Suppressor macrophage treated with lipopolysaccharide for 4 hours (primary cell): ENCODE data around the gene YJEFN3.
A peak's percentile ranks its signal among the peaks of the same experiment; 100 is the strongest.

ENCODE experiments used
- DNase-seq: peaks from one replicate; pipeline ENCODE4 v3.0.0-alpha.2; 2020

The YJEFN3 gene

DNA sequence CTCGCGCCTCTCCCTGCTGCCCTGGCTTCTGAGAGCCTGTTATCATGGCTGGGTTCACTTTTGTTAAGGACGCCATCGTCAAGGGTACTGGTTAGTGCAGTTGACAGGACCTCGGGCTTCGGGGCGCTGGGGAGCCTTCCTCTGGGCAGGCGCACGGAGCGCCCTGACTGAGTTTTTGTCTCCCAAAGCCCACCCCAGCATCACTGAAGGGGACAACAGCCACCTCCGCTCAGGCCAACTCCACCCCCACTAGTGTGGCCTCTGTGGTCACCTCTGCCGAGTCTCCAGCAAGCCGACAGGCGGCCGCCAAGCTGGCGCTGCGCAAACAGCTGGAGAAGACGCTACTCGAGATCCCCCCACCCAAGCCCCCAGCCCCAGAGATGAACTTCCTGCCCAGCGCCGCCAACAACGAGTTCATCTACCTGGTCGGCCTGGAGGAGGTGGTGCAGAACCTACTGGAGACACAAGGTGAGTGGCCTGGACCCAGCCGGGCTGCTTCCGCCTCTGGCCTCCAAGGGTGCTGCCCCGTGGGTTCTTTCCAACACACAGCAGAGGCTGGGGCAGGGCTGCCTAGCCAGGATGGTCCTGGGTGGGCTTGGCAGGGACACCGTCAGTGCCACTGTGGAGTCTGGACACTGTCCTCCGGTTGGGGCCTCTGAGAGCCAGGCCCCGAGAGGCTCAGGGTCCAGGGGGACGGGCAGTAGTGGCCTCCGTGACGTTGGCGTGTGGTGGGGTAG is 30.3 kb upstream of the YJEFN3 start:
- no peak for DNase-seq

DNA sequence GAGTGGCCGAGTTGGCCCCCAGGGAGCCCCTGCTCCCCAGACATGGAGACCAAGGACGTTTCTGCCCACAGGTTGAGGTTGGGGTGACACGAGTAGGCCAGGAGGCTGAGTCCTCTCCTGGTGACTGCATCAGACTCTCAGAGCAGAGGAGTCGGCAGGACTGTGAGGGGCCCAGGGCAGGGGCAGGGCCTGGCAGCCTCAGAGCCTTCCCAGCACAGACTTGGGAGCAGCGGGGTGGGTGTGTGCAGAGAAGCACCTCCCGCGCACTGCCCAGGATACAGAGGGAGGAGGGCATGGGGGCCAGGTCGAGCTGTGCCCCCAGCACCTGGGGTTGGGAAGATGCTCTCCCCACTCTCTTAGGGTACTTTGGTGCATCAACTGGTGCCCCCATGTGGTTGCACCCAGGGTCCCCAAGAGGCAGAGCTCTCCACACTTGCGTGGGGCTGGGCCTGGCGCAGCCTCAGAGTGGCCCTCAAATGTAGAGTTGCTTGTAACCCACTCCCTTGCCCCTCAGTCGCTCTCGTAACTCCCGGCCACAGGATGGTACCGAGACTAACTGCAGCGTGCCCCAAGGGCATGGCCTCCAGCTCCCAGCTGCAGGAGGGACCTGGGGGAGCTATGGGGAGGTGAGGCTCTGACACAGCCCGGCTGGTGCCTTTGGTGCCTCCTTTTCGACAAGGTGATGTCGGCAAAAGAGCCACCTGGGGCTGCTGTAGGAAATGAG is 29.3 kb upstream of the YJEFN3 start:
- no peak for DNase-seq

GRCh38 chr19:19500975-19501644 is 27.6 kb upstream of the YJEFN3 start:
- no peak for DNase-seq

DNA sequence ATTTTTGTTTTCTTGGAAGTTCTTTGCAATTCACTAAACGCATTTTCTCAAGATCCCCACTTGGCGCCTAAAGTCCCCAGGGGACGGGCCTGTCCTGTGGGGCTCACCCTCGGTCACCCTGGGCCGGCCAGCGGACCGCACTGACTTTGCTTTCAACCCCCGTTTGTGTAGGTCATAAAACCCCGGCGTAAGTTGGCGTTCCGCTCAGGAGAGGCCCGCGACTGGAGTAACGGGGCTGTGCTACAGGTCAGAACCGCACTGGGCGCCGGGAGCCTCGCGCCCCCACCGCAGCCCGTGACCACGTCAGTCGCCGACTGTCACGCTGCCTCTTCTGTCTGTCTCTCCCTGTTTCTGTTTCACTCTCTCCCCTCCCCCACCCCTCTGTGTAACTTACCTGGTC is 26.9 kb upstream of the YJEFN3 start:
- DNase-seq, result no peak

GRCh38 chr19:19502281-19502680 is 26.4 kb upstream of the YJEFN3 start:
- DNase-seq, result no peak

DNA sequence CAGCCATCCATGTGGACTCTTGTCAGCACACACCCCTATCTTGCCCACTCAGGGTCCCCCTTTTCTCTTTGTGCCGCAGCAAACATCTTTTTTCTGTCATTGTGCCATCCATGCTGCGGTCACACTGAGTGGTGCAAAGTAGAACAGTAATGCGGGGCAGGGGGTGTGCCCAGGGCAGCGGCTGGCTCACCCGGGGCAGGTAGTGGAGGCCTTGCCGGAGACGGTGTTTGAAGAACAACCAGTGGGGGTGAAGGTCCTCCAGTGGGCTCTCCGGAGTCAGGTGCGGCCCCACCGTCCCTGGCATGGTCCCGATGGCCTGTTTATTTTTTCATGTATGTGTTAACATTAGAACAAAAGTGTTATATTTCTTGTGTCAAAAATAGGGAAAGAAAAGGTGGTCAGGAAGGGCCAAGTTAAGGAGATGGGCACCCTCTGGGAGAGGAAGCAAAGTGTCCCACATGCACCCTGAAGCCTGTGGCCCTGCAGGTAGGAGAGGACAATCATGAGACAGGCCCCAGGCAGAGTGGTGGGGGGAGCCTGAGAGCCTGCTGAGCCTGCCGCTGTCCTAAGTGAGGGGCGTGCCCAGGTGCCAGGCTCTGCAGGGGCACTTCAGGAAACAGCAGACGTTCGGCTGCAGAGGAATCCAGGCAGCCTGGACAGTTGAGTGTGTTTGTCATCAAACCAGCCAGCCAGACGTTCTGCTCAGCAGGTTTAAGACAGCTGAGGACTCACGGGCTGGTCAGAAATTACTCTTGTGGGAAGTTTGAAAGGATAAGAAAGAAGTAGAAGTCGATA is 25.7 kb upstream of the YJEFN3 start:
- DNase-seq, result no peak

DNA sequence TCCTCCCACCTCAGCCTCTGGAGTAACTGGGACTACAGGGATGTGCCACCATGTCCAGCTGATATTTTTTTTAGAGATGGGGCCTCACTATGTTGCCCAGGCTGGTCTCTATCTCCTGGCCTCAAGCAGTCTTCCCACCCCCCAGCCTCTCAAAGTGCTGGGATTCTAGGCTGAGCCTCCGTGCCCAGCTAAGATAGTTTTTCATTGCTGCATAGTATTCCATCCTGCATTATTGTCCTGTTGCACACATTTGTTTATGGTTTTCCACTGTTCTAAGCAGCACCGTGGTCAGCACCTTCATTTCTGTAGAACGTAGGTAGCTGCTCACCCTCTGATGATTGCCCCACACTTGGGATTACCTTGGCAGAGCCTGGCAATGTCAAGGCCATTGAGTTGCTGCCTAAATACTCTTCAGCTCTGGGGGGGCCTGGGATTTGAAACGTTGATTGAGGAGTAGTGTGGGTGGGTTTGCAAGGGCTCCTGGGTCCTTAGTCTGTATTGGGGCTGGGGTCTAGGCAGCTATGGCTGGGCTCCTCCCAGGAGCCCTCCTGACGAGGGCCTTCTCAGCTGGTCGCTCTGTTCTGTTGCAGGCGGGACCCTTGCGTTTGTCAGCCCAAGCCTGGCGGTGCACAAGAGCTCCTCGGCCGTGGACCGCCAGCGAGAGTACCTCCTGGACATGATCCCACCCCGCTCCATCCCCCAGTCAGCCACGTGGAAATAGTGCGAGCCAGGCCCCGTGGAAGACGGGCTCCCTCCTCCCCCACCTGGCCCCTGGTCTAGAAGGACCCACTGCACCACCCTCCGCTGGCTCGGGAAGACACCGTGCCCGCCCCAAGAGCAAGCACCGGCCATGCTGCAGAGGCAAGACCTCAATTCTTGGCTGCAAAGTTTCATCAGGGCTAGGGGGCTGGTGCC is 23.7 kb upstream of the YJEFN3 start:
- no peak for DNase-seq

- no peak for DNase-seq
Measured at GRCh38 chr19:19505669-19506326, 22.9 kb upstream of the YJEFN3 start.

- no peak for DNase-seq
Measured at GRCh38 chr19:19506592-19506991, 22.1 kb upstream of the YJEFN3 start.

- DNase-seq, result no peak
Measured at GRCh38 chr19:19507354-19507753, 21.4 kb upstream of the YJEFN3 start.

DNA sequence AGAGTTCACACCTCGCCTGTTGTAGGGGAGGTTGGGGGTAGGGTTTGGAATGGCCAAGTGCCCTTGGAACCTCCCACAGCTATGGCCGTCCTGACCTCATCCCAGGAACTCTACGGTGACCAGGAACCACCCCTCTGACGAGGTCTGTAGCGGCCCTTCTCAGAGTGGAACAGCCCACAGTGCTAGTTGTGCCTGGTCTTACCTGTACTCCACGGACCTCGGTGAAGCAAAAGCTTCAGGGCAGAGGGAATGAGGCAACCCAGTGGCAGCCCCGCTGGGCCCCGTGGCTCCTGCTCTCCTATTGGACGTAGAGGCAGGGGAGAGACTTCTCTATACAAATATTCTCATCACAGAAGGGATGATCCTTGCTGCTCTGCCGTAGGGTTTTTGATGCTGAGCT is 20.5 kb upstream of the YJEFN3 start:
- DNase-seq, result no peak

GRCh38 chr19:19510432-19510831 is 18.3 kb upstream of the YJEFN3 start:
- no peak for DNase-seq

DNA sequence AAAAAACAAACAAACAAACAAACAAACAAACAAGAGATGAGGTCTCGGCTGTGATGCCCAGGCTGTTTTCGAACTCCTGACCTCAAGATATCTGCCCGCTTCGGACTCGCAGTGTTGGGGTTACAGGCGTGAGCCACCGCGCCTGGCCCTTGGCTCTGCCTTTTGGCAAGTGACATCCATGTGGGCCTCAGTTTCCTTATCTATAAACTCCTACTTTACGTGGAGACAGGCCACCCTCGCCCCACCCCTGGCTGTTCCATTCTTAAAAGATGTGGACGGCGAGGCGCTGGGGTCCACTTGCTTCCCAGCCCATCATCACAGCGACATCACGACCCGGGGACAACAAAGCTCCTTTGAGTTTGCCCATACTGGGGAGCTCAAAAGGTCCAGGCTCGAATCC is 15.0 kb upstream of the YJEFN3 start:
- no peak for DNase-seq

GRCh38 chr19:19514215-19514657 is 14.5 kb upstream of the YJEFN3 start:
- peak; percentile 46 for DNase-seq

DNA sequence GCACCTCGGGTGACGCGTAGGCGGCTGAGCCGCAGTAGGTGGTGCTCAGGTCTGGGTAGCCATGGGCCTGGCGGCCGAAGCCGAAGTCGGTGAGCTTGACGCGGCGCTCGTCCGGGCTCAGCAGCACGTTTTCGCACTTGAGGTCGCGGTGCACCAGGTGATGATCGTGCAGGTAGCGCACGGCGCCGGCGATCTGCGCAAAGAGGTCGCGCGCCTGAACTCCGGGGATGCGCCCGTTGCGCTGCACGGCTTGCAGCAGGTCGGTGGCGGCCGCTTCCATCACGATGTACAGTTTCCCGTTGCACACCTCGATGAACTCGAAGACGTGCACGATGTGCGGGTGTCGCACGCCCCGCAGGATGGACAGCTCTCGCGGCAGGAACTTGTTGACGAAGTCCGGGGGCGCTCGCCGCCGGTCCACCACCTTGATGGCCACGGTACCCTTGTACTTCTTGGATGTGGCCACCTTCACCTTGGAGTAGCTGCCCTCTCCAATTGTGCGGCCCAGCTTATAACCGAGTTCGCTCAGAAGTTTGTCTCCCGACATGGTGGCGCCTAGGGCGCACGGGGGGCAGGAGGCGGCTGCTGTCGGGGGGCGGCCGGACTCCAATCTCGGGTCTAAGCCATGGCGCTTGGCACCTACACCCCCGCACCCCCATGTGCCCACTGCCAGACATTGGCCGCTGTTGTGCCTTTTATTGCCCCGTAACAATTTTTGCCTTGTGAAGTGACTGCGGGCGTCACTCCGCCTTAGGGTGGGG is 13.7 kb upstream of the YJEFN3 start, which contains the start of gene TSSK6:
TSS of gene TSSK6 (minus strand) at position 668 of the 761 bp plus-strand sequence. CDS start at position 547, 121 bp downstream.
- no peak for DNase-seq

DNA sequence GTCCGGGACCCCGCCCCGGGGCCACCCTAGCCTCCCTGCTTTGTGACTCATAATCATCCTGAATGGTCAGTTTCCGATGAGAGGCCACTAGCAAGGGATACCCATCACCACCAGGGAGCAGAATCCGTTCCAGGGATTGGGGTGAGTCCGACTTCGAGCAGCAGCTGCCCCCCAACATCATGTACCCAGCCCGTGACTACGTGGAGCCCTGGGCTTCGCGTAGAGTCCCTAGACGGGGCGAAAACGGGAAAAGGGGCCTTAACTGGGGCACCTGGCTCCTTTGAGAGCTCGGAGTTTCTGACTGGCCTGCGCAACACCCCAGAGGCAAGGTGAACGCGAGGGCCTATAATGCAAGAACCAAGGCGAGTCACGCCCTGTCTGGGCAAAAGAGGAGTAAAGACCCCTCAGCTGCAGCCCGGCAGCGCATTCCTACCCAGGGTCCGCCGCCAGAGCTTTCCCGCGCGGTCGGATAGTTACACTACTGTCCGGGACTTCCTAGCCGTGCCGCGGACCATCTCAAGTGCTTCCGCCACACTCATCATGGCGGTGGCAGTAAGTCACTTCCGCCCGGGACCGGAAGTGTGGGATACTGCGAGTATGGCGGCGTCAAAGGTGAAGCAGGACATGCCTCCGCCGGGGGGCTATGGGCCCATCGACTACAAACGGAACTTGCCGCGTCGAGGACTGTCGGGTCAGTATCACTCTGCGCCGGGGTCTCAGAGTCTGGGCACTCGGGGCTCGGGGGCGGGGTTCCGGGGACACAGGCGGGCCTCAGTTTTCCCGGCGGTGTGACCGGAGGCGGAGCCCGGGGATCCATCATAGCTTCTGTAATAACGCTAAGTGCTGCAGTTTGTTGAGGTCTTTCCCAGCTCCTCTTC is 12.8 kb upstream of the YJEFN3 start, which contains the start of gene NDUFA13:
TSS of gene NDUFA13 (plus strand) at position 584 of the 878 bp plus-strand sequence. CDS start at position 598, 14 bp downstream.
- peak; percentile 94 for DNase-seq

DNA sequence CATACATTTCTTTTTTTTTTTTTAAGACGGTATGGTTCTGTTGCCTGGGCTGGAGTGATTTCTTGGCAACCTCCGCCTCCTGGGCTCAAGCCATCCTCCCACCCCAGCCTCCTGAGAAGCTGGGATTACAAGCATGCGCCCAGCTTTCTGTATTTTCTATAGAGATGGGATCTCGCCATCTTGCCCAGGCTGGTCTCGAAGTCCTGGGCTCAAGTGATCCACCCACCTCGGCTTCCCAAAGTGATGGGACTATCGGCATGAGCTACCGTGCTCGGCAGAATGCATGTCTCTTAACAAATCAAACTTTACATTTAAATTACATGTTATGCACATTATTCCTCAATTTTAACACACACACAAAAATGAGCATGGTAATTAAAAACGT is 11.5 kb upstream of the YJEFN3 start:
- no peak for DNase-seq

GRCh38 chr19:19520989-19521388 is 7.7 kb upstream of the YJEFN3 start:
- DNase-seq, result no peak

GRCh38 chr19:19523177-19523576 is 5.5 kb upstream of the YJEFN3 start:
- DNase-seq, result no peak
